A673 (cell line): ENCODE results near the gene RMND5A. TPM values are rescaled to one million over a fixed set of nuclear protein-coding genes. Genes with fewer than 3 reads are reported as not detected.

ENCODE experiments used
- BruUV-seq: library from RNA; stranded (reverse); fragments of 400-500 nt; replicated peaks from 2 replicates; lab custom pipeline; 2021; lab: Mats Ljungman, UMichigan
- CTCF ChIA-PET: fragments of 300-600 bp; sonication (Branson Sonifier 250); formaldehyde crosslinking; loops from one replicate; lab custom pipeline; 2022; ENCODE audit warnings: antibody characterized with exemption; lab: Charles Lee
- POLR2A ChIA-PET: fragments of 300-600 bp; sonication (Branson Sonifier 250); formaldehyde crosslinking; loops from one replicate; lab custom pipeline; 2022; ENCODE audit warnings: antibody characterized with exemption; ENCODE audit not compliant: low non-redundant PET; lab: Charles Lee
- DNase-seq: peaks from one replicate; pipeline ENCODE4 v3.0.0-alpha.2; 2015; ENCODE audit warnings: low spot score
- H3K27ac ChIP-seq: fragments of 200-600 bp; sonication (generic); 2 replicates; pipeline ENCODE4 v1.5.1; 2016; ENCODE audit warnings: mixed run types, low read depth, mild to moderate bottlenecking, mixed read lengths, antibody characterized with exemption, low read length; ENCODE audit not compliant: poor library complexity, severe bottlenecking
- H3K27me3 ChIP-seq: fragments of 200-600 bp; sonication (generic); replicated peaks from 2 replicates; pipeline ENCODE4 v1.6.1; 2017; ENCODE audit warnings: mixed run types, low read depth, mild to moderate bottlenecking, mixed read lengths, antibody characterized with exemption, low read length; ENCODE audit not compliant: insufficient read depth, poor library complexity
- H3K36me3 ChIP-seq: fragments of 200-600 bp; sonication (generic); 2 replicates; pipeline ENCODE4 v1.6.1; 2016; ENCODE audit warnings: mixed run types, mild to moderate bottlenecking, mixed read lengths, antibody characterized with exemption, low read length; ENCODE audit not compliant: insufficient read depth, poor library complexity, severe bottlenecking
- H3K4me1 ChIP-seq: fragments of 200-600 bp; sonication (generic); 2 replicates; pipeline ENCODE4 v1.6.1; 2017; ENCODE audit warnings: mixed run types, mild to moderate bottlenecking, mixed read lengths, antibody characterized with exemption, low read length; ENCODE audit not compliant: insufficient read depth, poor library complexity, severe bottlenecking
- H3K4me3 ChIP-seq: fragments of 200-600 bp; sonication (generic); 2 replicates; pipeline ENCODE4 v1.5.1; 2016; ENCODE audit warnings: low read depth, mixed run types, mild to moderate bottlenecking, mixed read lengths, low read length; ENCODE audit not compliant: poor library complexity, severe bottlenecking
- H3K9me3 ChIP-seq: fragments of 200-600 bp; sonication (generic); 2 replicates; pipeline ENCODE4 v1.6.1; 2016; ENCODE audit warnings: mixed run types, low read depth, mild to moderate bottlenecking, mixed read lengths, antibody characterized with exemption, low read length; ENCODE audit not compliant: poor library complexity, severe bottlenecking
- CTCF ChIP-seq: fragments of 300-800, 200-600 bp; sonication (generic); conservative IDR thresholded peaks from 2 replicates; pipeline ENCODE4 v1.5.1; 2017; ENCODE audit warnings: low read depth, mild to moderate bottlenecking, antibody characterized with exemption, low read length, moderate library complexity, mixed read lengths
- EZH2 ChIP-seq: fragments of 200-600 bp; sonication (generic); IDR thresholded peaks from 2 replicates; pipeline ENCODE4 v1.6.1; 2017; ENCODE audit warnings: borderline replicate concordance, low read depth, mild to moderate bottlenecking, mixed read lengths, antibody characterized with exemption, low read length; ENCODE audit not compliant: poor library complexity, severe bottlenecking
- intact Hi-C: fragments of 100-400 bp; cut with micrococcal nuclease; formaldehyde crosslinking; loops from one replicate; pipeline ENCODE4 v1.10.0; 2022; ENCODE audit not compliant: unreplicated experiment
- total RNA-seq: library from RNA; stranded (reverse); gene quantifications from 2 replicates; pipeline ENCODE4 v1.2.3, GENCODE V29; 2021

The RMND5A gene
- total RNA-seq, 1 experiment from 2014 or later, result 38.7 TPM

GRCh38 chr2:86685351-86685750, 34.7 kb upstream of the RMND5A start:
- Histone ChIP-seq H3K27ac (no peak overlapping the region), H3K9me3 (no peaks in the 10 kb centered on the region), H3K36me3 (no peaks in the 10 kb centered on the region), H3K27me3 (no peaks in the 10 kb centered on the region), H3K4me3 (no peak overlapping the region), H3K4me1 (no peaks in the 10 kb centered on the region)
- no peak for DNase-seq
- no TSS peak for BruUV-seq
- ChIA-PET CTCF (no interaction called here), POLR2A (no interaction called here)
- TF ChIP-seq EZH2 (no peak), CTCF (no peak)
- intact Hi-C loops, result no loop called here

- ChIA-PET CTCF (no interaction called here), POLR2A (no interaction called here)
- Histone ChIP-seq H3K4me1 (no peaks in the 10 kb centered on the region), H3K9me3 (no peaks in the 10 kb centered on the region), H3K4me3 (no peak overlapping the region), H3K27ac (no peak overlapping the region), H3K27me3 (no peaks in the 10 kb centered on the region), H3K36me3 (no peaks in the 10 kb centered on the region)
- intact Hi-C loops, result no loop called here
- DNase-seq, result no peak
- TF ChIP-seq EZH2 (no peak), CTCF (no peak)
- no TSS peak for BruUV-seq
These were observed 33.6 kb upstream of the RMND5A start for GRCh38 chr2:86686460-86686859.

GRCh38 chr2:86686905-86687304, 33.2 kb upstream of the RMND5A start:
- CTCF ChIA-PET, result no interaction called here
- no TSS peak for BruUV-seq
- H3K27ac ChIP-seq, result no peak overlapping the region

More at GRCh38 chr2:86686905-86687304, 33.2 kb upstream of the RMND5A start:
- intact Hi-C loops, result no loop called here
- no peak for TF ChIP-seq CTCF
- TF ChIP-seq EZH2, result no peak
- POLR2A ChIA-PET, result no interaction called here
- no peaks in the 10 kb centered on the region for H3K27me3 ChIP-seq
- no peaks in the 10 kb centered on the region for H3K36me3 ChIP-seq
- no peaks in the 10 kb centered on the region for H3K4me1 ChIP-seq
- no peak overlapping the region for H3K4me3 ChIP-seq
- H3K9me3 ChIP-seq, result no peaks in the 10 kb centered on the region
- DNase-seq, result no peak
